Lower lobe of right lung (tissue), 2 donors: ENCODE data around the gene KCNK10. TPM values are rescaled to one million over a fixed set of nuclear protein-coding genes. Genes with fewer than 3 reads are reported as not detected.

ENCODE experiments used
- ATAC-seq, 2 donors: fragments of 200-7000 bp; cut with Tn5 transposase; one replicate each; pipeline ENCODE4 v1.9.1; 2020 to 2022; ENCODE audit warnings: mild to moderate bottlenecking in 2 of 2, moderate library complexity in 2 of 2
- DNase-seq: peaks from one replicate; pipeline ENCODE4 v3.0.0-alpha.2; 2020
- H3K27ac ChIP-seq: fragments of 200-600 bp; one replicate; pipeline ENCODE4 v1.8.0; 2022
- H3K27me3 ChIP-seq: fragments of 200-600 bp; one replicate; pipeline ENCODE4 v1.8.0; 2022; ENCODE audit warnings: low read depth
- H3K36me3 ChIP-seq: fragments of 200-600 bp; one replicate; pipeline ENCODE4 v1.8.0; 2022; ENCODE audit warnings: mild to moderate bottlenecking
- H3K4me1 ChIP-seq: fragments of 200-600 bp; one replicate; pipeline ENCODE4 v1.8.0; 2022
- H3K4me3 ChIP-seq: fragments of 200-600 bp; one replicate; pipeline ENCODE4 v1.8.0; 2022; ENCODE audit warnings: mild to moderate bottlenecking
- H3K9me3 ChIP-seq: fragments of 200-600 bp; one replicate; pipeline ENCODE4 v1.8.0; 2022
- intact Hi-C: fragments of 100-400 bp; cut with DNase I; formaldehyde crosslinking; loops from one replicate; pipeline ENCODE4 v1.11.0; 2022
- total RNA-seq: library from RNA; stranded (reverse); fragmentation: NEBNext Ultra II Directional; extraction: Animal tissue kit (Norgen Biotek cat#: 25700); gene quantifications from one replicate; pipeline ENCODE4 v1.2.1, GENCODE V29; 2021
- TF ChIP-seq, protein P1 (sequence below): fragments of 200-600 bp; IDR thresholded peaks from one replicate; pipeline ENCODE4 v1.8.0; 2022; ENCODE audit warnings: antibody characterized with exemption, mild to moderate bottlenecking
- donor health status: DM: no; HTN: yes; CAD: no; lungs with severe emphysema.

KCNK10 gene
- total RNA-seq, 1 donor from 2014 or later, result not detected

DNA sequence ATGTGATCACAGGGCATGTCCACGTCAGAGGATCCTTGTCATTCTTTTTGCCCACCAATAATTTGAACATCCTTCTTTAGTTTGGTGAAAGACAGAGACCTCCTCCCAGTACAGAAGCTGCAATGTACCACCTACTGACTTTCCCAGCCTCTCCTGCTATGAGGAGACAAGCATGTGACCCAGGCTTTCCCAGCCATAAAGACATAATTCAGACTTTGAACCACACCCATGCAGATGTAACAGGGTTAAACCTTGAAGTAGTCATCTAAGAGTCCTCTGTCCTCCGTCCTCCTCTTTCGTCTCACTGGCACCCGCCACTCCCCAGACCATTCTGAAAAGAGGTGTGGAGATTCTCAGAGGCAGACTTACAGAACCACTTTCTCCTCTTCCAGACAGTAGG, 120.8 kb downstream of the KCNK10 start:
- ATAC-seq (no peak), DNase-seq (no peak)
- intact Hi-C loops, result no loop called here
- Histone ChIP-seq H3K27ac (no peak overlapping the region), H3K36me3 (no peaks in the 10 kb centered on the region), H3K9me3 (no peaks in the 10 kb centered on the region), H3K27me3 (peaks cover under 1% of the 10 kb centered on the region), H3K4me3 (no peak overlapping the region), H3K4me1 (no peaks in the 10 kb centered on the region)
- TF ChIP-seq, protein P1, sequence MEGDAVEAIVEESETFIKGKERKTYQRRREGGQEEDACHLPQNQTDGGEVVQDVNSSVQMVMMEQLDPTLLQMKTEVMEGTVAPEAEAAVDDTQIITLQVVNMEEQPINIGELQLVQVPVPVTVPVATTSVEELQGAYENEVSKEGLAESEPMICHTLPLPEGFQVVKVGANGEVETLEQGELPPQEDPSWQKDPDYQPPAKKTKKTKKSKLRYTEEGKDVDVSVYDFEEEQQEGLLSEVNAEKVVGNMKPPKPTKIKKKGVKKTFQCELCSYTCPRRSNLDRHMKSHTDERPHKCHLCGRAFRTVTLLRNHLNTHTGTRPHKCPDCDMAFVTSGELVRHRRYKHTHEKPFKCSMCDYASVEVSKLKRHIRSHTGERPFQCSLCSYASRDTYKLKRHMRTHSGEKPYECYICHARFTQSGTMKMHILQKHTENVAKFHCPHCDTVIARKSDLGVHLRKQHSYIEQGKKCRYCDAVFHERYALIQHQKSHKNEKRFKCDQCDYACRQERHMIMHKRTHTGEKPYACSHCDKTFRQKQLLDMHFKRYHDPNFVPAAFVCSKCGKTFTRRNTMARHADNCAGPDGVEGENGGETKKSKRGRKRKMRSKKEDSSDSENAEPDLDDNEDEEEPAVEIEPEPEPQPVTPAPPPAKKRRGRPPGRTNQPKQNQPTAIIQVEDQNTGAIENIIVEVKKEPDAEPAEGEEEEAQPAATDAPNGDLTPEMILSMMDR, result no peak

DNA sequence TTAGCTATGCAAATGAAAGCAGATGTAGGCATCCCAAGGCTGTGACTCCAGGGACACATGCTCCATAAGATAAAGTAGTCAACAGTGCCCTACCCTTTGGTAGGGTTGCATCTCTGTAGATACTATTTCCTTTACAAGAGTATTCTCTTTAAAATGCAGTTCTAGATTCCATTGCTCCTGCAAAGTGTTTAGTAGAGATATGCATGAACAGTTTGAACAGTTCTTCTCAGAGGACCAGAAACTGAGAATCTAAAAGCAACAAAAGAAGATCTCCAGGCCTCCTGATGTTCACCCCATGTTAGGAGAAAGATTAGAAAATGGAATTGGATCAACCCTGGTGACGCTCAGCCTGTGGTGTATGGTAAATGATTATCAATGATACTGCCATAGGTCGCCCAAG, 121.2 kb downstream of the KCNK10 start:
- no peak for ATAC-seq
- TF ChIP-seq, protein P1, result no peak
- no peak for DNase-seq
- no peak overlapping the region for H3K4me3 ChIP-seq
- intact Hi-C loops, result no loop called here
- no peaks in the 10 kb centered on the region for H3K36me3 ChIP-seq
- no peaks in the 10 kb centered on the region for H3K9me3 ChIP-seq
- no peaks in the 10 kb centered on the region for H3K4me1 ChIP-seq
- H3K27ac ChIP-seq, result no peak overlapping the region
- peaks cover 5% of the 10 kb centered on the region for H3K27me3 ChIP-seq

DNA sequence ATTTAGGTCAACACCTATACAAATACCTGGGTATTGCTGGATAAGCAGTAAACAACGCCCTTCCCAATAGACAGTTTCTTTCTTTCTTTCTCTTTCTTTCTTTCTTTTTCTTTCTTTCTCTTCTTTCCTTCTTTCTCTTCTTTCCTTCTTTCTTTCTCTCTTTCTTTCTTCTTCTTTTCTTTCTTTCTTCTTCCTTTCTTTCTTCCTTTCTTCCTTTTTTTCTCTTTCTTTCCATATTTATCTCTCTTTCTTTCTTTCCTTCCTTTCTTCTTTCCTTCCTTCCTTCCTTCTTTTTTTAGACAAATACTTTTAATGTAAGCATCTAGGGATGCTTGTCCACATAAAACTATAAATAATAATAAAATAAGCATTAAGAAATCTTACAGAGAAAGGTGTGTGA, 123.2 kb downstream of the KCNK10 start:
- H3K9me3 ChIP-seq, result no peaks in the 10 kb centered on the region
- no peak for DNase-seq
- intact Hi-C loops, result no loop called here
- H3K4me3 ChIP-seq, result no peak overlapping the region
- peaks cover 15% of the 10 kb centered on the region for H3K27me3 ChIP-seq
- no peak for ATAC-seq
- H3K4me1 ChIP-seq, result no peaks in the 10 kb centered on the region
- no peaks in the 10 kb centered on the region for H3K36me3 ChIP-seq
- no peak overlapping the region for H3K27ac ChIP-seq
- TF ChIP-seq, protein P1, result no peak

DNA sequence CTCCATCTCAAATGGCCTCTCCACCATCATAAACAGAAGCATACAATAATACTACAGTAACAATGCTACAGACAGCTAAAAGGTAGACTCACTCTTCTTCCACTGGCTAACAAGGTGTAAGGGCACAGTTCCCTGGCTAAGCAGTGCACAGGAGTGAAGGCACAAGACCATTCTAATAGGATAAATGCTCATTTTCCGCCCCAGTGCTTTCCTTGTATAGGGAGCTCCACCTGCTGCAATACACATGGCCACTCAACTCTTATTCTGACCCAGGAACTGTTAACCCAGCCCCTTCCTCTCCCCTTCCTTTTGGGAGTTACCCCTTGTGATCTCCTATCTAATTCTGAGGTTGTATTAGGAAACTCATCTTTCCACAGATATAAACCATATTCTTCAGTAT, 124.6 kb downstream of the KCNK10 start:
- H3K9me3 ChIP-seq, result no peaks in the 10 kb centered on the region
- peaks cover 27% of the 10 kb centered on the region for H3K27me3 ChIP-seq
- no peaks in the 10 kb centered on the region for H3K4me1 ChIP-seq
- H3K36me3 ChIP-seq, result no peaks in the 10 kb centered on the region
- ATAC-seq (no peak), DNase-seq (no peak)
- TF ChIP-seq, protein P1, result no peak
- intact Hi-C loops, result no loop called here
- no peak overlapping the region for H3K4me3 ChIP-seq
- H3K27ac ChIP-seq, result no peak overlapping the region

DNA sequence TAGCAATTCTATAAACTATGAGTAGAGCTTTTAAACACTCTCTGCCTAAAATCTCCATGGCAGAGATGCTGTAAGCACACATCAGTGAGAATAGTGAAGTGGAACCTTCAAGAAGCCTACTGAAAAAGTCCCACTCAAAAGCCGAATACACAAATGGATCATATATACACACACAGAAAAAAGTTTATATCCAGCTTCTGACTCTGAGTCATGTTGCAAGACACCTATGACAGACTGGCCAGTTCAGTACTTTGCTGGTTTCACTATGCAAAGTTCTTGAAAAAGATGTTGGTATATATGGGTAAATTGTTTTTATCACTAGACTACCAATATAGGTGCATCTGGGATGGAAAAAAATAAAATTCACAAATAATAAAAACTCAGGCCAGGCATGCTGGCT, 126.1 kb downstream of the KCNK10 start:
- Histone ChIP-seq H3K36me3 (no peaks in the 10 kb centered on the region), H3K27ac (no peak overlapping the region), H3K9me3 (no peaks in the 10 kb centered on the region), H3K4me1 (no peaks in the 10 kb centered on the region), H3K4me3 (no peak overlapping the region), H3K27me3 (peaks cover 40% of the 10 kb centered on the region)
- TF ChIP-seq, protein P1, result no peak
- DNase-seq (no peak), ATAC-seq (no peak)
- intact Hi-C loops, result no loop called here
